ENCODE results near the gene ZNF716.
"Not testable (repeated sequence)": the region's sequence is repeated elsewhere in the genome, so short reads cannot be mapped to it uniquely, and the experiment has no call there.

ZNF716 gene

GRCh38 chr7:57438244-57438643 is 11.7 kb upstream of the ZNF716 start:
- no peak for TF ChIP-seq CTCF (IDR thresholded peaks at IDR 0.05; ENCODE audit: low read depth, low read length, missing control alignments)
- in situ Hi-C loops (cut with HindIII; ENCODE audit: low sequenced_read_pairs), result no loop called here
- no peak for DNase-seq (ENCODE audit: low read depth)
- no peak overlapping the region for H3K4me3 ChIP-seq (ENCODE audit: low read depth, low read length)

GRCh38 chr7:57443567-57443966 is 6.4 kb upstream of the ZNF716 start:
- H3K4me3 ChIP-seq (ENCODE audit: low read depth, low read length), result no peak overlapping the region
- no peak for DNase-seq (ENCODE audit: low read depth)
- TF ChIP-seq CTCF (IDR thresholded peaks at IDR 0.05; ENCODE audit: low read depth, low read length, missing control alignments), result no peak
- in situ Hi-C loops (cut with HindIII; ENCODE audit: low sequenced_read_pairs), result no loop called here

GRCh38 chr7:57469186-57469828 is 19.3 kb downstream of the ZNF716 start:
- H3K4me3 ChIP-seq (ENCODE audit: low read depth, low read length); DNase-seq (ENCODE audit: low read depth); in situ Hi-C loops (cut with HindIII; ENCODE audit: low sequenced_read_pairs): not testable (repeated sequence)

- H3K4me3 ChIP-seq (ENCODE audit: low read depth, low read length); DNase-seq (ENCODE audit: low read depth); in situ Hi-C loops (cut with HindIII; ENCODE audit: low sequenced_read_pairs): not testable (repeated sequence)
Observed at GRCh38 chr7:57480304-57480703, 30.3 kb downstream of the ZNF716 start.

- in situ Hi-C loops (cut with HindIII; ENCODE audit: low sequenced_read_pairs); DNase-seq (ENCODE audit: low read depth); H3K4me3 ChIP-seq (ENCODE audit: low read depth, low read length): not testable (repeated sequence)
Observed at GRCh38 chr7:57485022-57485421, 35.0 kb downstream of the ZNF716 start.

GRCh38 chr7:57487957-57488356 is 38.0 kb downstream of the ZNF716 start:
- in situ Hi-C loops (cut with HindIII; ENCODE audit: low sequenced_read_pairs), result no loop called here
- H3K4me3 ChIP-seq (ENCODE audit: low read depth, low read length), result no peak overlapping the region
- DNase-seq (ENCODE audit: low read depth), result no peak
- TF ChIP-seq CTCF (IDR thresholded peaks at IDR 0.05; ENCODE audit: low read depth, low read length, missing control alignments), result no peak

GRCh38 chr7:57495111-57495510 is 45.1 kb downstream of the ZNF716 start:
- H3K4me3 ChIP-seq (ENCODE audit: low read depth, low read length); in situ Hi-C loops (cut with HindIII; ENCODE audit: low sequenced_read_pairs); DNase-seq (ENCODE audit: low read depth): not testable (repeated sequence)

- in situ Hi-C loops (cut with HindIII; ENCODE audit: low sequenced_read_pairs), result no loop called here
- no peak for DNase-seq (ENCODE audit: low read depth)
- TF ChIP-seq CTCF (IDR thresholded peaks at IDR 0.05; ENCODE audit: low read depth, low read length, missing control alignments), result no peak
- H3K4me3 ChIP-seq (ENCODE audit: low read depth, low read length), result no peak overlapping the region
Observed at GRCh38 chr7:57496395-57496794, 46.4 kb downstream of the ZNF716 start.

GRCh38 chr7:57505176-57505575 is 55.2 kb downstream of the ZNF716 start:
- no peak overlapping the region for H3K4me3 ChIP-seq (ENCODE audit: low read depth, low read length)
- TF ChIP-seq CTCF (IDR thresholded peaks at IDR 0.05; ENCODE audit: low read depth, low read length, missing control alignments), result no peak
- no peak for DNase-seq (ENCODE audit: low read depth)
- in situ Hi-C loops (cut with HindIII; ENCODE audit: low sequenced_read_pairs), result no loop called here

Measured in astrocyte of the cerebellum (primary cell).